Measurements from ENCODE around the gene RNASEH2C.
"Not testable (repeated sequence)": the region's sequence is repeated elsewhere in the genome, so short reads cannot be mapped to it uniquely, and the experiment has no call there.

Gene RNASEH2C

GRCh38 chr11:65698205-65698604, 22.4 kb downstream of the RNASEH2C start:
- no peak for DNase-seq
- intact Hi-C loops (cut with DNase I), result no loop called here

- intact Hi-C loops (cut with DNase I), result no loop called here
- DNase-seq, result no peak
Observed at GRCh38 chr11:65696802-65697552, 23.6 kb downstream of the RNASEH2C start.

GRCh38 chr11:65695459-65696241, 24.9 kb downstream of the RNASEH2C start:
- DNase-seq, result peak in 40 of 42 donors; percentile 22 to 88 (median 72)
- intact Hi-C loops (cut with DNase I), result no loop called here

- DNase-seq, result no peak
- intact Hi-C loops (cut with DNase I), result no loop called here
Observed at GRCh38 chr11:65692367-65692766, 28.2 kb downstream of the RNASEH2C start.

GRCh38 chr11:65691847-65692246, 28.8 kb downstream of the RNASEH2C start:
- intact Hi-C loops (cut with DNase I); DNase-seq: not testable (repeated sequence)

GRCh38 chr11:65685981-65686380, 34.6 kb downstream of the RNASEH2C start:
- intact Hi-C loops (cut with DNase I), result no loop called here
- no peak for DNase-seq

- DNase-seq; intact Hi-C loops (cut with DNase I): not testable (repeated sequence)
Observed at GRCh38 chr11:65683480-65683879, 37.1 kb downstream of the RNASEH2C start.

- no peak for DNase-seq
- intact Hi-C loops (cut with DNase I), result no loop called here
Observed at GRCh38 chr11:65680192-65680743, 40.3 kb downstream of the RNASEH2C start.

- intact Hi-C loops (cut with DNase I), result no loop called here
- no peak for DNase-seq
Observed at GRCh38 chr11:65672982-65673381, 47.6 kb downstream of the RNASEH2C start.

- DNase-seq, result no peak
- intact Hi-C loops (cut with DNase I), result no loop called here
Observed at GRCh38 chr11:65672180-65672860, 48.3 kb downstream of the RNASEH2C start.

Measured in head of caudate nucleus (tissue), 42 donors.